Stimulated activated CD8-positive, alpha-beta memory T cell treated with anti-CD3 and anti-CD28 coated beads, Interleukin-4, amount 100 ng/mL, for 4 hours (primary cell): ENCODE results near the gene NRXN3.

Experiments
- DNase-seq, 2 donors: peaks; one replicate each; pipeline ENCODE4 v3.0.0-alpha.2; 2020; ENCODE audit warnings: low read depth in 2 of 2, low spot score in 1 of 2

Gene NRXN3

DNA sequence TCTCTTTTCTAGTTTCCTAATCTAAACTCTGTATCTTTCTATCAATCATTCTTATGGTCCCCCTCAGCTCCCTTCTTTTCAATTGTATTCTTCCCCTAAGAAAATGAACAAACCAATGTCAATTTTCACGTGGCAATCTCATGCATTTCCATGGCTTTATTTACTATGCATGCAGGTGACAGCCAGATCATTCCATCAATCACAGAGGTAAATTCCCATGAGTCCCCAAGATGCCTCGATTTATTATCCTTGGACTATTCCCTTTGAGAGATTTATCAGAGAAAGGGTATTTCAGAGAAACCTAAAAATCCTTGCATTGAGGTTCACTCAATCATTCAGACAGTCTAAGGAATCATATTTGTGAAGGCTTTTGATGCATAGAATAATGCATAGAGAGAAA is 1739.9 kb downstream of the NRXN3 start:
- no peak for DNase-seq

DNA sequence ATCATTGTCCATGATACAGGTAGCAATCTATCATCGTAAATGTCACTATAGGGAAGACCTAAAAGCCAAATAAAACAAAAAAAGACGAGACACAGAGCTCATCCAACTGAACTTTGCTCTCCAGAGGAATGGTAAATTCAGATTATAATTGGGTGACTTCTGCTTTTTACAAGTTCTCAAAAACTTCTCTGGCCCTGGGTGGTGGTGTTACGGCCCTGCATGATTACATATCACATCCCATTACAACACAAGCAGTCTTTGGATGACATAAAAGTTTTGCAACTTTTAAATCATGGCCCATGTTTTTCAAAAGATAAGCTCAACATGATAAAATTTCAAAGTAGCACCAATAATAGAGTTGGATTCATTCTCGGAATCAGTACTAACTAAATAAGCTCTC is 1741.6 kb downstream of the NRXN3 start:
- DNase-seq, result no peak

DNA sequence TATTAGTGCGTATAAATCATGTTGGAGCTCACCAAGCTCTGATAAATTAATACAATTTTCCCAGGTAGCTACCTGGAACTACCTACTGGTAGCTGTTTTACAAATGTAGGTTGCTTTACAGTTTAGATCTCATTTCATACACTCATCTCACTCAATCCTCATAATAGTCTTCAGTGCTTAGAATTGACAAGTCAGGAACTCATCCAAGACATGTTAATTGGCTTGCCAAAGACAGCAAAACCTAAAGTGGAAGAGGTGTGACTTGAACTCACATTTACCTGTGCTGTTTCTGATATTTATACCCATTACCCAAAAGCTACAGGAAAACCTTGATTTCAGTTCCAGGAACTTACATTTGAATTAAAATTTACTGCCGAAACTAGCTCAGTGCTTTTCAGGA is 1744.4 kb downstream of the NRXN3 start:
- no peak for DNase-seq

DNA sequence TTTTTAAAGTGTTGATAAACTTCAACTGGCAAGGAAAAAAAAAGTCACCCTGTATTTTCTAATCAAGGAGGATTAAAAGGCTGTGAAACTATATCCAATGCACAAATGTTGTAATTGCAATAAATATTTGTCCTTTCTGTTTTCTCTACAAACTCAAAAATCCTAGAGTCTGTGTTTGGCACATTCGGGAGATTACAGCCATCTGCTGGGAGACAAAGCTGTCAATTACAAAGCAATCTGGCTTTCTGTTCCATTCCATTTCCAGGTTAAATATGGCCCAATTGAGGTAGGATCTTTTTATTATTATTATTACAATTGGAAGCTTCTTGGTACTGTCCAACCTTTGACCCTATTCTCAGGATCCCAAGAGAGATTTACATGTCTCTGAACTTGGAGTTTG is 1745.2 kb downstream of the NRXN3 start:
- no peak for DNase-seq

DNA sequence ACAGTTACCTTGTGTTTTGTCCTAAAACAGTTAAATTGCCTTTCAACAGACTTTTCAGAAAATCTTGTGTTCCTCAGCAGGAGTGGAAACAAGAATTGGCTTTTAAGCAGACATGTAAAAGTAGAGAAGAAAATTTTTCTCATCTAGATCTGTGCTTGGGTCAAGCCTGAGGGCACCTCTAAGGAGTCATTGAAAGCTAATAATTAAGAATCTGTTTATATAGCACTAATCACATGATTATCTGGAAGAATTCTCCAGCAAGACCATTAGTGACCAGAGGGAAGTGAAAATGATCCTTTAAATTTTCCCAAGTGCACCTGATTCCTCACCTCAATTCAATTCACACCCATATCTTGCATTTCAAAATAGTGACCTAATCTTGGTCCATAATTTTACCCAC is 1746.1 kb downstream of the NRXN3 start:
- no peak for DNase-seq

DNA sequence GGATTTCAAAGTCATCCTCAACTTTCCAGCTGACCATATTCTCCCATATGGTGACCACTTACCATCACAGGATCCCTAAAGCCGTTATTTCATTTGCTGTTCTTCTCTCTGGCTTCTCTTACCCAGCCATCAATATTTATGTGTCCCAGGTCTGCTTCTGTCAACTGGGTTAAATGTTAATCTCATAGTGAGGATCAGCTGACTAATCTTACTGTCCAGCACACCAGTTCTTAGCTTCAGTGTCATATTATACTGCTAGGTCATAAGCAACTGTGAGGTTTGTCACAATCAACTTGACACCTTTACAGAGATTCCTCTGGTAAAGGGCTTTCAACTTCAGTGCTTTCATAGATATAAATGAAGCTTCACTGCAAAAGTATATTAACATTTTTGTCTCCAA is 1746.7 kb downstream of the NRXN3 start:
- no peak for DNase-seq
